Adrenal gland (tissue), 5 donors: ENCODE data around the gene SLC35A2.

Source experiments
- CTCF ChIP-seq, 6 experiments: fragments of 450-650 bp in 4 of 6; fragments of 200-600 bp in 2 of 6; sonication (generic) in 1 of 6; IDR thresholded peaks; 1 replicate in 5 of 6; 2 replicates in 1 of 6; pipeline versions ENCODE4 v1.5.1 to v1.8.0; 2016 to 2021; ENCODE audit warnings: antibody characterized with exemption in 6 of 6, mild to moderate bottlenecking in 2 of 6, moderate library complexity in 1 of 6
- POLR2A ChIP-seq, 2 donors: fragments of 450-650 bp; IDR thresholded peaks; one replicate each; pipeline ENCODE4 v1.6.1; 2017; ENCODE audit warnings: antibody characterized with exemption in 2 of 2, mild to moderate bottlenecking in 2 of 2, moderate library complexity in 1 of 2
- donor health status: DM: no; HTN: no; CAD: no.

- TF ChIP-seq POLR2A (IDR thresholded peaks at IDR 0.05) (peak in 1 of 2 donors; percentile 10), CTCF (IDR thresholded peaks at IDR 0.05) (no peak)
Observed at GRCh38 chrX:48957477-48957826, 46.0 kb upstream of the SLC35A2 start, which contains the start of gene OTUD5.
